Measurements from ENCODE around the gene LMO7. TPM values are rescaled to one million over a fixed set of nuclear protein-coding genes. Genes with fewer than 3 reads are reported as not detected.

The LMO7 gene
- total RNA-seq, 3 donors from 2014 or later, result 11.0 to 71.3 (median 32.8) TPM

DNA sequence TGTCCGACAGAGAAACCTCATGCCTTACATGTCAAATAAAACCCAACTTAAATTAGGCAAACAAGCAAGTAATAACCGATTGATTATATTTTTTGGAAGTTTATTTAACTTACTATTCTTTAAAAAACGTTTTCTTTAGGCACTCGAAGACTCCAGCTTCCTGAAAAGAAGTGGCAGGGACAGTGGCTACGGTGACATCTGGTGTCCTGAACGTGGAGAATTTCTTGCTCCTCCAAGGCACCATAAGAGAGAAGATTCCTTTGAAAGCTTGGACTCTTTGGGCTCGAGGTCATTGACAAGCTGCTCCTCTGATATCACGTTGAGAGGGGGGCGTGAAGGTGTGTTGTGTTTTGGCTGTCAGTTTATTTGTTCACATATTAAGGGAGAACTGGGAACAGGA, 164.4 kb downstream of the LMO7 start:
- Histone ChIP-seq H3K27me3 (no peaks in the 10 kb centered on the region), H3K27ac (no peak overlapping the region), H3K9me3 (no peaks in the 10 kb centered on the region), H3K4me3 (no peak overlapping the region), H3K36me3 (no peaks in the 10 kb centered on the region), H3K4me1 (no peaks in the 10 kb centered on the region)
- DNase-seq (ENCODE audit: low spot score in 2 of 2), result no peak
- intact Hi-C loops (cut with DNase I; ENCODE audit: low total_unique reads), result no loop called here
- no peak for TF ChIP-seq POLR2AphosphoS5 (IDR thresholded peaks at IDR 0.05)
- TF ChIP-seq POLR2A (IDR thresholded peaks at IDR 0.05), result no peak
- no peak for TF ChIP-seq CTCF (IDR thresholded peaks at IDR 0.05)

GRCh38 chr13:75801388-75801945, 165.3 kb downstream of the LMO7 start:
- intact Hi-C loops (cut with DNase I; ENCODE audit: low total_unique reads), result no loop called here
- Histone ChIP-seq H3K27me3 (no peaks in the 10 kb centered on the region), H3K4me1 (no peaks in the 10 kb centered on the region), H3K36me3 (no peaks in the 10 kb centered on the region), H3K27ac (no peak overlapping the region), H3K4me3 (no peak overlapping the region), H3K9me3 (no peaks in the 10 kb centered on the region)
- TF ChIP-seq POLR2AphosphoS5 (IDR thresholded peaks at IDR 0.05) (no peak), POLR2A (IDR thresholded peaks at IDR 0.05) (no peak), CTCF (IDR thresholded peaks at IDR 0.05) (no peak)
- no peak for DNase-seq (ENCODE audit: low spot score in 2 of 2)

DNA sequence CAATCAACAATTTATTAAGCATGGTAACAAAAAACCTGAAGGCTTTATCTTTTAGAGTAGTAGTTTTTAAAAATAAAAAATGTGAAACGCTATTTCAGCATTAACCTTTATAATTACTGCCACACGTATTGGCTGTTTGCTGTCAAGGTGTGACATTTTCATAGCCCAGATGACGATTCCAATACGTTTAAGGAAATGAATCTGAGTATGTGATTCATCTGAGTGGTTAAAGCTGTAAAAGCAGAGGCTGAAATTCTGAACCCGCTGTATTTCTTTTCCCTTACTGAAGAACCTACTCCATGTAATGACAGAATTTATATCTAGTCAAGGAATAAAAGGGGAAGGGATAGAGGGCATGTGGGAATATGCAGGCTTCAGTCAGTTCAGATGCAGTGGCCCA, 166.0 kb downstream of the LMO7 start:
- no peak for DNase-seq (ENCODE audit: low spot score in 2 of 2)
- TF ChIP-seq POLR2AphosphoS5 (IDR thresholded peaks at IDR 0.05) (no peak), POLR2A (IDR thresholded peaks at IDR 0.05) (no peak), CTCF (IDR thresholded peaks at IDR 0.05) (no peak)
- no peak overlapping the region for H3K4me3 ChIP-seq
- H3K9me3 ChIP-seq, result no peaks in the 10 kb centered on the region
- no peaks in the 10 kb centered on the region for H3K27me3 ChIP-seq
- H3K27ac ChIP-seq, result no peak overlapping the region
- H3K36me3 ChIP-seq, result no peaks in the 10 kb centered on the region
- intact Hi-C loops (cut with DNase I; ENCODE audit: low total_unique reads), result no loop called here
- H3K4me1 ChIP-seq, result no peaks in the 10 kb centered on the region

- Histone ChIP-seq H3K27ac (no peak overlapping the region), H3K4me3 (no peak overlapping the region), H3K36me3 (no peaks in the 10 kb centered on the region), H3K4me1 (no peaks in the 10 kb centered on the region), H3K27me3 (no peaks in the 10 kb centered on the region), H3K9me3 (no peaks in the 10 kb centered on the region)
- TF ChIP-seq POLR2A (IDR thresholded peaks at IDR 0.05) (no peak), POLR2AphosphoS5 (IDR thresholded peaks at IDR 0.05) (no peak), CTCF (IDR thresholded peaks at IDR 0.05) (no peak)
- DNase-seq (ENCODE audit: low spot score in 2 of 2), result no peak
- intact Hi-C loops (cut with DNase I; ENCODE audit: low total_unique reads), result no loop called here
Observed at GRCh38 chr13:75803164-75803611, 167.1 kb downstream of the LMO7 start.

DNA sequence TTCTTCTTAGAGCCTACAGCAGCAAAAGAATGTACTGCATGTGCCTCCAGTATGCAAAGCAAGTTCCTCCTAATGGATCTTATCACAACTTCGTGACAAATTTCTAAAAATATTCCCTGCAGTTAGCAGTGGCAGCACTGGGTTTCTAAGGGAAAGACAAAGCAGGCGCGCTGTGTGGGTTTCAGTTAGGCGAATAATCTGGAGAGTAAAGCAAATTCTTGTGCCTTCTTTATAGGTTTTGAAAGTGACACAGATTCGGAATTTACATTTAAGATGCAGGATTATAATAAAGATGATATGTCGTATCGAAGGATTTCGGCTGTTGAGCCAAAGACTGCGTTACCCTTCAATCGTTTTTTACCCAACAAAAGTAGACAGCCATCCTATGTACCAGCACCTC, 167.9 kb downstream of the LMO7 start:
- H3K4me1 ChIP-seq, result no peaks in the 10 kb centered on the region
- H3K27ac ChIP-seq, result no peak overlapping the region
- H3K9me3 ChIP-seq, result no peaks in the 10 kb centered on the region
- intact Hi-C loops (cut with DNase I; ENCODE audit: low total_unique reads), result no loop called here
- H3K27me3 ChIP-seq, result no peaks in the 10 kb centered on the region
- no peaks in the 10 kb centered on the region for H3K36me3 ChIP-seq
- no peak overlapping the region for H3K4me3 ChIP-seq
- TF ChIP-seq POLR2A (IDR thresholded peaks at IDR 0.05), result no peak
- TF ChIP-seq CTCF (IDR thresholded peaks at IDR 0.05), result no peak
- no peak for TF ChIP-seq POLR2AphosphoS5 (IDR thresholded peaks at IDR 0.05)
- no peak for DNase-seq (ENCODE audit: low spot score in 2 of 2)

All from breast epithelium (tissue), 4 donors.